ENCODE results near the gene PTPN18.

- no peak for TF ChIP-seq CTCF (IDR thresholded peaks at IDR 0.05 in 4 of 5, conservative IDR thresholded peaks at IDR 0.05 in 1 of 5)
- no peak for TF ChIP-seq POLR2A (IDR thresholded peaks at IDR 0.05)
Observed at GRCh38 chr2:130346741-130347066, 9.2 kb upstream of the PTPN18 start.

All from gastrocnemius medialis (tissue), 4 donors.